ENCODE results near the gene APLF.

GRCh38 chr2:68478688-68479087 lies 11.3 kb downstream of the APLF start:
- TF ChIP-seq, protein P1, sequence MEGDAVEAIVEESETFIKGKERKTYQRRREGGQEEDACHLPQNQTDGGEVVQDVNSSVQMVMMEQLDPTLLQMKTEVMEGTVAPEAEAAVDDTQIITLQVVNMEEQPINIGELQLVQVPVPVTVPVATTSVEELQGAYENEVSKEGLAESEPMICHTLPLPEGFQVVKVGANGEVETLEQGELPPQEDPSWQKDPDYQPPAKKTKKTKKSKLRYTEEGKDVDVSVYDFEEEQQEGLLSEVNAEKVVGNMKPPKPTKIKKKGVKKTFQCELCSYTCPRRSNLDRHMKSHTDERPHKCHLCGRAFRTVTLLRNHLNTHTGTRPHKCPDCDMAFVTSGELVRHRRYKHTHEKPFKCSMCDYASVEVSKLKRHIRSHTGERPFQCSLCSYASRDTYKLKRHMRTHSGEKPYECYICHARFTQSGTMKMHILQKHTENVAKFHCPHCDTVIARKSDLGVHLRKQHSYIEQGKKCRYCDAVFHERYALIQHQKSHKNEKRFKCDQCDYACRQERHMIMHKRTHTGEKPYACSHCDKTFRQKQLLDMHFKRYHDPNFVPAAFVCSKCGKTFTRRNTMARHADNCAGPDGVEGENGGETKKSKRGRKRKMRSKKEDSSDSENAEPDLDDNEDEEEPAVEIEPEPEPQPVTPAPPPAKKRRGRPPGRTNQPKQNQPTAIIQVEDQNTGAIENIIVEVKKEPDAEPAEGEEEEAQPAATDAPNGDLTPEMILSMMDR (IDR thresholded peaks at IDR 0.05) = no peak
- no peak for TF ChIP-seq POLR2A (IDR thresholded peaks at IDR 0.05)

Measured in tibial nerve (tissue), 3 donors.